ENCODE data around the gene SMTNL1. TPM values are rescaled to one million over a fixed set of nuclear protein-coding genes. Genes with fewer than 3 reads are reported as not detected.
A peak's percentile ranks its signal among the peaks of the same experiment; 100 is the strongest.

The SMTNL1 gene
- total and polyA plus RNA-seq, 9 of the 15 experiments (the other 6 are each of a cell fraction or from before 2014, with no cell fraction given), result not detected

GRCh38 chr11:57499983-57500461 is 37.4 kb upstream of the SMTNL1 start (continued):
- TF ChIP-seq MTF1 (CRISPR knock-in tag; IDR thresholded peaks at IDR 0.05; ENCODE audit: borderline replicate concordance) (no peak), E2F3 (CRISPR knock-in tag; IDR thresholded peaks at IDR 0.05) (no peak), MTA2 (IDR thresholded peaks at IDR 0.05; ENCODE audit: low read depth) (no peak), ZBTB49 (CRISPR knock-in tag; IDR thresholded peaks at IDR 0.05; ENCODE audit: borderline replicate concordance) (0 out of 2 replicates have a peak, but pooled peaks have one; percentile 47), IRF1 (CRISPR knock-in tag; IDR thresholded peaks at IDR 0.05; ENCODE audit: borderline replicate concordance) (no peak), ZNF740 (CRISPR knock-in tag; IDR thresholded peaks at IDR 0.05) (no peak), ZNF740 (tag; IDR thresholded peaks at IDR 0.05) (no peak), CREB1 (IDR thresholded peaks at IDR 0.05) (no peak), CREB1 (CRISPR knock-in tag; IDR thresholded peaks at IDR 0.05) (no peak), GMEB1 (CRISPR knock-in tag; IDR thresholded peaks at IDR 0.05) (no peak), STAT5A (IDR thresholded peaks at IDR 0.05; ENCODE audit: borderline replicate concordance, low read length) (no peak), ZKSCAN1 (IDR thresholded peaks at IDR 0.05; ENCODE audit: low read depth, low read length) (no peak), ZBTB26 (CRISPR knock-in tag; IDR thresholded peaks at IDR 0.05) (peak; percentile 44; the same call in 1 of the 2 replicates), E2F4 (CRISPR knock-in tag; IDR thresholded peaks at IDR 0.05; ENCODE audit: low read depth) (no peak), ATF1 (CRISPR knock-in tag; IDR thresholded peaks at IDR 0.05) (no peak), ATF1 (tag; IDR thresholded peaks at IDR 0.05) (peak; percentile 24; the same call in 1 of the 2 replicates), FOXA3 (CRISPR knock-in tag; conservative IDR thresholded peaks at IDR 0.05 in 1 of 2, IDR thresholded peaks at IDR 0.05 in 1 of 2) (0 out of 4 replicates have a peak, but pooled peaks of 1 of the 2 experiments have one; percentile 2), ETS2 (tag; IDR thresholded peaks at IDR 0.05; ENCODE audit: borderline replicate concordance, poor library complexity, severe bottlenecking) (no peak), ZC3H8 (IDR thresholded peaks at IDR 0.05) (no peak), MEIS2 (IDR thresholded peaks at IDR 0.05; ENCODE audit: partially characterized antibody) (peak; percentile 74), GABPB1 (CRISPR knock-in tag; IDR thresholded peaks at IDR 0.05) (no peak; the same call in 1 of the 2 replicates)

Measured in K562 (cell line).